Activated gamma-delta T cell treated with anti-CD3 and anti-CD28 coated beads, Interleukin-2, amount 50 U/mL, for 16 hours (primary cell): ENCODE results near the gene ASXL1.
"Not testable (repeated sequence)": the region's sequence is repeated elsewhere in the genome, so short reads cannot be mapped to it uniquely, and the experiment has no call there.

ENCODE experiments used
- DNase-seq: peaks from one replicate; pipeline ENCODE4 v3.0.0-alpha.2; 2020; ENCODE audit warnings: low read depth

The ASXL1 gene

DNA sequence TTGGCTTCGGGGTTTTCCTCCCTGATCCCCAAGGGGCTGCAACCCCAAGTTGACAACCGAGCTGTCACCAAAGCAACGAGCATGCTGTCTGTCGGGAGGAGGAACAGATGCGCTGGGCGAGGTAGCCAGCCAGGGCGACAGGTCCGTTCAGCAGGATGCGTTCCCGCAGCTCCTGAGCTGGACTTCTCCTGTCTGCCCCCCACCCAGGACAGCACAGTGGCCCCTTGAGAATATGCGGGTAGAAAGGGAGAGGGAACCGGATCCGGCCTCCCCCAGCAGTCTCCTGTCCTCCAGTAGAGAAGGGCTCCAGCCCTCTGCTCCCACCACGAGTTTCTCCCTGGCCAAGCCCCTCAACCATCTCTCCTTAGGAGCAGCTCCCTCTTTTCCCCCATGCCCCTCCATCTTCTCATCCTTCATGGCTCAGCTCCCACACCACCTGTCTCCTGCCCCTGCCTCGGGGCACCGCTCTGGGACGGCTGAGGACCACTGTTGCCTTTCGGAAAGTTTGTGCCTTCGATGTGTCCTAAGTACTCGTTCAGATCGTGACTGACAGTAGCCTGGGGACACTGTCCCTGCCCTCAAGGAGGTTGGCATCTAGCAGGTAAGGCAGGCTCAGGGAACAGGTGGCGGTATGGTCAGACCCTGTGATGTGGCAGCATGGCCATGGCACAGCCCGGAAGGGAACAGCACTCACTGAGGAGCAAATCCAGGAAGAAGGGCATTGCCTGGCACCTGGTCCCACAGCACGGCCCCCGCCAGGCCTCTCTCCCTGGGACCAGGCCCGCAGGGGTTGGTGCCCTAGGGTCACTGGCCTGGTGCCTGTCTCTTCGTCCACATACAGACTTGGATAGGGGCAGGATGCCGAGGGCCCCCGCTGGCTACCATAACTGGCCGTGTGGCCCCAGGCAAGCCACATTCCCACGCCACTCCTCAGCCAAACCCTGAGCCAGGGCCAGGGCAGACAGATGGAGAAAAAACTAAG lies 96.3 kb downstream of the ASXL1 start:
- no peak for DNase-seq

- DNase-seq, result no peak
These were observed 97.2 kb downstream of the ASXL1 start for GRCh38 chr20:32455171-32455900.

DNA sequence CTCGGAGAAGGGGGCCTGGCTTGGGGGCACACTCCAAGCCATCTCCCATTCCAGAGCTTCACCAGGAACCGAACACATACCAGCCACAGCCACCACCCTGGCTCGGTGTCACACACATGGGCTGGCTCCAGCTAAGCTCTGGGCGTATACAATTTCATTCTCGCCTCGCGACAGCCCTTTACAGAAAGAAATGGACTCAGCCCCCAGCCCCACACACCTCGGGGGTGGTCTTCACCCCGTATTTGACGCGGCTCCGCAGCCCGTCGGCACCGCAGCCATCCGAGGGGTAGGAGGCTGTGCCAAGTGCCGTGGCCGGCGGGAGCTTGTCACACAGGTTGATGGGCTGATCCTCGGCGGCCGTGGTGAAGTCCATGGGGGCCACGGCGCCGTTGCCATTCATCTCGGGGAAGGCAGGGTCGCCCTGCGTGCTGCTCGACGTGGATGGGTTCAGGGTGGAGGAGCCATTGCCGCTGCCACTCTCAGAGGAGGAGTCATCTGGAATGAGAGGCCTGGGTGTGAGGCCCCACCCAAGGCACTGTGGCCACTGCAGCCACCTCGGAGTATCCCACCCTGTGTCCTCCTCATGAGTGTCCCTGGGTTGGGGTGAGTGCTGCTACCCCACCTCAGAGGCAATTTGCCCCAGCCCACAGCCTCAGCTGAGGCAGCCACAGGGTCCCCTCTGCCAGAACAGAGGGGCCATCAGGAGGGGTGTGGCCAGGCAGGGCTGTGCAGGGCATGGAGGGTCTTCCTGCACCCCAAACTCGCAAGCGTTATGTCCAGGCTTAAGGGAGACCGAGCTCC lies 98.0 kb downstream of the ASXL1 start:
- no peak for DNase-seq

DNA sequence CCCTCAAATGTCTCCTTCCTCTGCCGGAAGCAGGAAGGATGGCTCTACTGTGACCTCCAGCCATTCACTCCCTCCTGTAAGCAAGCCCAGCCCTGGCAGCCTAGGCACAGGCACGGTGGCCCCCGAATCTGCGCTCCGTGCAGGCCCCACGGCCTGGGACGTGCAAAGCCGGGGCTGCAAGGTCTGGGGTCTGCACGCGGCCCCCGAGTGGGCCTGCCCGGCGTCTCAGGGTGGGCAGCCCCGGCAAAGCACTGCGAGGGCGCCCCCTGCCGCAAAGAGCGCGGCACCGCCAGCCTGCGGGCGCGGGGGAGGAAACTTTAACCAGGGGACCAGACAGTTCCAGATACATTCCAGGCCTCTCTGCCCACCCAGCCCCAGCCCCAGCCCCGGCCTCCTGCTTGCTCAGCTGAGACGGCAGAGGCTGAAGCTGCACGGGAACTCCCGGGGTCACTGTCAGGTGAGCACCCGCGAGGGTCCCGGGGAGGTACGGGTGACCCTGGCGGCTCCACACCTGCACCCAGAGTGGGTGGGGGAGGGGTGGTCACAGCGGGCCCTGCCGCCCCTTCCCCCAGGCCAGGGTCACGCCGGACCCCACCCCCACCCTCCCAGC lies 98.8 kb downstream of the ASXL1 start:
- no peak for DNase-seq

GRCh38 chr20:32457479-32457986 lies 99.4 kb downstream of the ASXL1 start:
- no peak for DNase-seq

- DNase-seq, result no peak
These were observed 100.1 kb downstream of the ASXL1 start for GRCh38 chr20:32458061-32458836.

GRCh38 chr20:32458837-32459220 lies 100.7 kb downstream of the ASXL1 start:
- no peak for DNase-seq

- no peak for DNase-seq
These were observed 102.1 kb downstream of the ASXL1 start for GRCh38 chr20:32460231-32460630.

- DNase-seq, result no peak
These were observed 102.7 kb downstream of the ASXL1 start for GRCh38 chr20:32460683-32461320.

- DNase-seq, result no peak
These were observed 103.9 kb downstream of the ASXL1 start for GRCh38 chr20:32461836-32462600.

- no peak for DNase-seq
These were observed 104.9 kb downstream of the ASXL1 start for GRCh38 chr20:32462900-32463641.

GRCh38 chr20:32463642-32464400 lies 105.7 kb downstream of the ASXL1 start:
- DNase-seq, result no peak

DNA sequence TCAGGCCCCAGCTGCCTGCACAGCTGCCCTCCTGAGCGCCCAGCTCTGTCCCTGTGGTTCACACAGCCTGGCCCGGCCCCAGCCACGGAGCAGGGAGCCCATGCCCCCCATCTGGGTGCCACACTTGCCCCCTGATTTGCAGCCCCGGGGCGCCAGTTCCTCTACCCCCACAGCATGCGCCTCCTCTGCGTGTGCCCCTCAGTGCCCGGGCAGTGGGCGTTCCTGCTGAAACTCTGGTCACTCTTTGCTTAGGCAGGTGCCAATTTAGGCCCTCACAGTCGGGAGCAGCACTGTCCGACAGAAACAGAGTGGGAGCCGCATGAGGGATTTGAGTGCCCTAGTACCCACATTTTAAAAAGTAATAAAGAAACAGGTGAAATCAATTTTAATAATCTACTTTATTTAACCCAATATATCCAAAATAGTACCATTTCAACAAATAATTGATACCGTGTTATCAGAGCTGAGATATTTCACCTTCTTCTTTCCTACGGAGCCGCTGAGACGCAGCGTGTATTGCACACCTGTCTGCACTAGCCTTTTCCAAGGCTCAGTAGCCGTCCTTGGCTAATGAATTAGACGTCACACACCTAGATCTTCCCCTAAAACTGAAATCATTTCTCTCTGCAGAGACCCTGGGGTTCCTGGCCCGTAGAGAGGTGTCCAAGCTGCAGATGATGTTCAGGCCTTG lies 106.4 kb downstream of the ASXL1 start:
- no peak for DNase-seq

GRCh38 chr20:32465092-32465900 lies 107.2 kb downstream of the ASXL1 start:
- no peak for DNase-seq

GRCh38 chr20:32465901-32466675 lies 108.0 kb downstream of the ASXL1 start:
- DNase-seq, result not testable (repeated sequence)
